ENCODE measurements around the gene RRBP1.

- TF ChIP-seq EZH2 (IDR thresholded peaks at IDR 0.05; ENCODE audit: borderline replicate concordance, low read length): no peak
- TF ChIP-seq, protein P1, sequence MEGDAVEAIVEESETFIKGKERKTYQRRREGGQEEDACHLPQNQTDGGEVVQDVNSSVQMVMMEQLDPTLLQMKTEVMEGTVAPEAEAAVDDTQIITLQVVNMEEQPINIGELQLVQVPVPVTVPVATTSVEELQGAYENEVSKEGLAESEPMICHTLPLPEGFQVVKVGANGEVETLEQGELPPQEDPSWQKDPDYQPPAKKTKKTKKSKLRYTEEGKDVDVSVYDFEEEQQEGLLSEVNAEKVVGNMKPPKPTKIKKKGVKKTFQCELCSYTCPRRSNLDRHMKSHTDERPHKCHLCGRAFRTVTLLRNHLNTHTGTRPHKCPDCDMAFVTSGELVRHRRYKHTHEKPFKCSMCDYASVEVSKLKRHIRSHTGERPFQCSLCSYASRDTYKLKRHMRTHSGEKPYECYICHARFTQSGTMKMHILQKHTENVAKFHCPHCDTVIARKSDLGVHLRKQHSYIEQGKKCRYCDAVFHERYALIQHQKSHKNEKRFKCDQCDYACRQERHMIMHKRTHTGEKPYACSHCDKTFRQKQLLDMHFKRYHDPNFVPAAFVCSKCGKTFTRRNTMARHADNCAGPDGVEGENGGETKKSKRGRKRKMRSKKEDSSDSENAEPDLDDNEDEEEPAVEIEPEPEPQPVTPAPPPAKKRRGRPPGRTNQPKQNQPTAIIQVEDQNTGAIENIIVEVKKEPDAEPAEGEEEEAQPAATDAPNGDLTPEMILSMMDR (IDR thresholded peaks at IDR 0.05; ENCODE audit: low read length): no peak
Observed at GRCh38 chr20:17668432-17668831, 13.6 kb downstream of the RRBP1 start.

Measured in OCI-LY1 (cell line).